PC-9 (cell line): ENCODE results near the gene ACCS. TPM values are rescaled to one million over a fixed set of nuclear protein-coding genes. Genes with fewer than 3 reads are reported as not detected.

Experiments used
- BruUV-seq: library from RNA; stranded (reverse); fragments of 400-500 nt; replicated peaks from 2 replicates; lab custom pipeline; 2021; lab: Mats Ljungman, UMichigan
- CTCF ChIA-PET: fragments of 300-600 bp; sonication (Branson Sonifier 250); formaldehyde crosslinking; loops from one replicate; lab custom pipeline; 2022; ENCODE audit warnings: antibody characterized with exemption; lab: Charles Lee
- POLR2A ChIA-PET: fragments of 300-600 bp; sonication (Branson Sonifier 250); formaldehyde crosslinking; loops from one replicate; lab custom pipeline; 2022; ENCODE audit warnings: antibody characterized with exemption; ENCODE audit not compliant: unreplicated experiment; lab: Charles Lee
- DNase-seq, 2 experiments: peaks; one replicate each; pipeline versions ENCODE4 v3.0.0 to v3.0.0-alpha.2; 2015 to 2022; ENCODE audit warnings: mixed read lengths in 1 of 2
- H2AFZ ChIP-seq: fragments of 200-600 bp; sonication (generic); 2 replicates; pipeline ENCODE4 v1.8.1; 2017; ENCODE audit warnings: antibody characterized with exemption
- H3F3A ChIP-seq: fragments of 200-600 bp; sonication (generic); 2 replicates; pipeline ENCODE4 v1.8.1; 2017; ENCODE audit warnings: antibody characterized with exemption, mild to moderate bottlenecking, low read depth; ENCODE audit not compliant: insufficient read depth
- H3K27ac ChIP-seq: fragments of 200-600 bp; sonication (generic); 2 replicates; pipeline ENCODE4 v1.6.1; 2016; ENCODE audit warnings: mixed run types
- H3K27me3 ChIP-seq: fragments of 200-600 bp; sonication (generic); 2 replicates; pipeline ENCODE4 v1.6.1; 2016; ENCODE audit warnings: low read depth, mixed run types; ENCODE audit not compliant: insufficient read depth
- H3K36me3 ChIP-seq: fragments of 200-600 bp; sonication (generic); 2 replicates; pipeline ENCODE4 v1.6.1; 2016; ENCODE audit warnings: low read depth, mixed run types
- H3K4me1 ChIP-seq: fragments of 200-600 bp; sonication (generic); replicated peaks from 2 replicates; pipeline ENCODE4 v1.6.1; 2016; ENCODE audit warnings: mixed run types; ENCODE audit not compliant: insufficient read depth
- H3K4me2 ChIP-seq: fragments of 200-600 bp; sonication (generic); 2 replicates; pipeline ENCODE4 v1.6.1; 2017; ENCODE audit warnings: mixed run types
- H3K4me3 ChIP-seq: fragments of 200-600 bp; sonication (generic); 2 replicates; pipeline ENCODE4 v1.6.1; 2016; ENCODE audit warnings: mixed run types
- H3K79me2 ChIP-seq: fragments of 200-600 bp; sonication (generic); 2 replicates; pipeline ENCODE4 v1.6.1; 2017; ENCODE audit warnings: low read depth, mixed run types
- H3K9me2 ChIP-seq: fragments of 200-600 bp; sonication (generic); 2 replicates; pipeline ENCODE4 v1.8.1; 2017; ENCODE audit warnings: mild to moderate bottlenecking; ENCODE audit not compliant: insufficient read depth
- H3K9me3 ChIP-seq: fragments of 200-600 bp; sonication (generic); 2 replicates; pipeline ENCODE4 v1.8.1; 2016; ENCODE audit warnings: low read depth; ENCODE audit not compliant: insufficient read depth
- H4K20me1 ChIP-seq: fragments of 200-600 bp; sonication (generic); 2 replicates; pipeline ENCODE4 v1.8.1; 2017; ENCODE audit not compliant: insufficient read depth
- EZH2 ChIP-seq: fragments of 200-600 bp; sonication (generic); IDR thresholded peaks from 2 replicates; pipeline ENCODE4 v1.8.0; 2017; ENCODE audit warnings: antibody characterized with exemption, low read depth
- intact Hi-C: fragments of 100-400 bp; cut with micrococcal nuclease; formaldehyde crosslinking; loops from one replicate; pipeline ENCODE4 v1.10.0; 2022; ENCODE audit not compliant: unreplicated experiment
- total RNA-seq: library from RNA; stranded (reverse); gene quantifications from 2 replicates; pipeline ENCODE4 v1.2.3, GENCODE V29; 2021
- TF ChIP-seq, protein P1 (sequence below): fragments of 200-600 bp; sonication (generic); conservative IDR thresholded peaks from 2 replicates; pipeline ENCODE4 v1.6.1; 2017; ENCODE audit warnings: mixed run types, antibody characterized with exemption, mild to moderate bottlenecking, moderate library complexity

The ACCS gene
- total RNA-seq, 1 experiment from 2014 or later = 44.6 TPM

DNA sequence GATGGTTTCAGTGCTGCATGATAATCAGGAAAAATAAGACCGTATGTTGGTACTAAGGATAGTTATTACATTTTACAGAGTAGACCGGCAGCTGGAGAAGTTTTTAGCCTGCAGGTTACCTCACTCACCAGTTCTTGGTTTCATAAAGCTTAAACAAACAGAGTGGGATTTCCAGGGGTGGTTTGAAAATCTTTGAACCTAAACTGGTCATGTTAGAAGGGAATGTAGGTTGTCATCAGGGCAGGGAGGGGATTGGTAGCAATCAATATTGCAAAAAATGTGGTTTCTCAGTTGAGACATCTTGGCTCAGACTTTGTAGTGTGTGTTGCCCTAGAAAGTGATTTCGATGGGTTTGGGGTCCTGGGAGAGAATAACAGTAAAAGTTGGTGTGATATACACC, 46.9 kb downstream of the ACCS start:
- H3K9me3 ChIP-seq = no peaks in the 10 kb centered on the region
- no peak for TF ChIP-seq EZH2
- TF ChIP-seq, protein P1, sequence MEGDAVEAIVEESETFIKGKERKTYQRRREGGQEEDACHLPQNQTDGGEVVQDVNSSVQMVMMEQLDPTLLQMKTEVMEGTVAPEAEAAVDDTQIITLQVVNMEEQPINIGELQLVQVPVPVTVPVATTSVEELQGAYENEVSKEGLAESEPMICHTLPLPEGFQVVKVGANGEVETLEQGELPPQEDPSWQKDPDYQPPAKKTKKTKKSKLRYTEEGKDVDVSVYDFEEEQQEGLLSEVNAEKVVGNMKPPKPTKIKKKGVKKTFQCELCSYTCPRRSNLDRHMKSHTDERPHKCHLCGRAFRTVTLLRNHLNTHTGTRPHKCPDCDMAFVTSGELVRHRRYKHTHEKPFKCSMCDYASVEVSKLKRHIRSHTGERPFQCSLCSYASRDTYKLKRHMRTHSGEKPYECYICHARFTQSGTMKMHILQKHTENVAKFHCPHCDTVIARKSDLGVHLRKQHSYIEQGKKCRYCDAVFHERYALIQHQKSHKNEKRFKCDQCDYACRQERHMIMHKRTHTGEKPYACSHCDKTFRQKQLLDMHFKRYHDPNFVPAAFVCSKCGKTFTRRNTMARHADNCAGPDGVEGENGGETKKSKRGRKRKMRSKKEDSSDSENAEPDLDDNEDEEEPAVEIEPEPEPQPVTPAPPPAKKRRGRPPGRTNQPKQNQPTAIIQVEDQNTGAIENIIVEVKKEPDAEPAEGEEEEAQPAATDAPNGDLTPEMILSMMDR = no peak
- no peak overlapping the region for H3K27ac ChIP-seq
- H3K4me2 ChIP-seq = no peak overlapping the region
- no peaks in the 10 kb centered on the region for H3K9me2 ChIP-seq
- no peaks in the 10 kb centered on the region for H3F3A ChIP-seq
- no peaks in the 10 kb centered on the region for H3K79me2 ChIP-seq
- peaks cover 6% of the 10 kb centered on the region; the same call in 1 of the 2 replicates for H4K20me1 ChIP-seq
- 0 out of 2 replicates have a peak, but pooled peaks cover 5% of the 10 kb centered on the region for H3K36me3 ChIP-seq
- intact Hi-C loops = loop anchor here (5.0 kb wide), 1 partner anchor 424 kb away; no protein-coding TSS in a partner anchor
- CTCF ChIA-PET = no interaction called here
- no peak overlapping the region for H3K4me3 ChIP-seq
- H2AFZ ChIP-seq = no peak overlapping the region
- H3K27me3 ChIP-seq = no peaks in the 10 kb centered on the region
- H3K4me1 ChIP-seq = no peaks in the 10 kb centered on the region
- POLR2A ChIA-PET = no interaction called here
- no TSS peak for BruUV-seq
- DNase-seq = no peak

DNA sequence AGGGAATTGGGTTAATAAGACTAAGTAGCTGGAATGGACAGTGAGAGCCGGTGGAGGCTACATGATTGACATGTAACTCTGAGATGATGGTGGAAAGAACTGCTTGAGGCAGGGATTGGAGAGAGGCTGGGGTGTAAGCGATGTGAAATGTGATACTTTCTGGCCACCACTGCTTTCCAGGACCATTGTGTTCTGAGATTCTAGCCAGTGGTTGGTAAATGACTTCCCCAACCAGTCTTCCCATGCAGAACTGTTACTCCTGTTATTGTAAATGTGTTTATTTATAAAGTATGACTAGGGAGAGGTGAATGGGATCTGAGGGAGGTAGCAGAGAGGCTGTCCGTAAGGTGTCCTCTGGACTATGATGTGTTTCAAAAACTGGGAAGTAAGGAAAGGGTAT, 47.5 kb downstream of the ACCS start:
- no peak overlapping the region for H3K4me3 ChIP-seq
- POLR2A ChIA-PET = no interaction called here
- intact Hi-C loops = loop anchor here (5.0 kb wide), 1 partner anchor 424 kb away; no protein-coding TSS in a partner anchor
- no peak overlapping the region for H3K4me2 ChIP-seq
- peaks cover 6% of the 10 kb centered on the region; the same call in 1 of the 2 replicates for H4K20me1 ChIP-seq
- no peak for DNase-seq
- H2AFZ ChIP-seq = no peak overlapping the region
- CTCF ChIA-PET = no interaction called here
- H3K9me2 ChIP-seq = no peaks in the 10 kb centered on the region
- no peaks in the 10 kb centered on the region for H3K27me3 ChIP-seq
- H3K4me1 ChIP-seq = no peaks in the 10 kb centered on the region
- no peaks in the 10 kb centered on the region for H3K79me2 ChIP-seq
- 0 out of 2 replicates have a peak, but pooled peaks cover 5% of the 10 kb centered on the region for H3K36me3 ChIP-seq
- H3F3A ChIP-seq = no peaks in the 10 kb centered on the region
- no peaks in the 10 kb centered on the region for H3K9me3 ChIP-seq
- no TSS peak for BruUV-seq
- TF ChIP-seq EZH2 = no peak
- TF ChIP-seq, protein P1 = no peak
- H3K27ac ChIP-seq = no peak overlapping the region

DNA sequence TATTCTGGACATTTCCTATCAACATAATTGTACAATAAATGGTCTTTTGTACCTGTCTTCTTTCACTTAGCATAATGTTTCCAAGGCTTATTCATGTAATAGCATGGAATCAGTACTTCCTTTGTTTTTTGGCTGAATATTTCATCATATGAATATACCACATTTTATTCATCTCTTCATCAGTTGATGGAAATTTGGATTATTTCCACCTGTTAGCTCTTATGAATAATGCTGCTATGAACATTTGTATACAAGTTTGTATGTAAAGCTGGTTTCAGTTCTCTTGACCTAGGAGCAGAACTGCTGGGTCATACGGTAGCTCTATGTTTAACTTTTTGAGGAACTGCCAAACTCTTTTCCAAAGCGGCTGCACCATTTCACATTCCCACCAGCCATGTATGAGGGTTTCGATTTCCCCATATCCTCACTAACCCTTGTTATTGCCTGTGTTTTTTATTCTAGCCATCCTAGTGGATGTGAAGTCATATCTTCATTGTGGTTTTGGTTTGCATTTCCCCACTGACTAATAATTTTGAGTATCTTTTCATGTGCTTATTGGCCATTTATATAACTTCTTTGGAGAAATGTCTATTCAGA, 50.3 kb downstream of the ACCS start:
- POLR2A ChIA-PET = no interaction called here
- 0 out of 2 replicates have a peak, but pooled peaks cover 5% of the 10 kb centered on the region for H3K36me3 ChIP-seq
- H3K9me3 ChIP-seq = no peaks in the 10 kb centered on the region
- H4K20me1 ChIP-seq = no peaks in the 10 kb centered on the region
- no peaks in the 10 kb centered on the region for H3K9me2 ChIP-seq
- H3K27ac ChIP-seq = no peak overlapping the region
- H3K79me2 ChIP-seq = no peaks in the 10 kb centered on the region
- no peak overlapping the region for H3K4me3 ChIP-seq
- no peaks in the 10 kb centered on the region for H3K4me1 ChIP-seq
- no peak for DNase-seq
- no peak overlapping the region for H3K4me2 ChIP-seq
- no peaks in the 10 kb centered on the region for H3K27me3 ChIP-seq
- no peaks in the 10 kb centered on the region for H3F3A ChIP-seq
- intact Hi-C loops = no loop called here
- CTCF ChIA-PET = no interaction called here
- H2AFZ ChIP-seq = no peak overlapping the region
- TF ChIP-seq, protein P1 = no peak
- no peak for TF ChIP-seq EZH2
- BruUV-seq = no TSS peak
